ENCODE data around the gene FANCC. TPM values are rescaled to one million over a fixed set of nuclear protein-coding genes. Genes with fewer than 3 reads are reported as not detected.

FANCC gene
- total RNA-seq, 1 experiment from 2014 or later = 19.4 TPM

DNA sequence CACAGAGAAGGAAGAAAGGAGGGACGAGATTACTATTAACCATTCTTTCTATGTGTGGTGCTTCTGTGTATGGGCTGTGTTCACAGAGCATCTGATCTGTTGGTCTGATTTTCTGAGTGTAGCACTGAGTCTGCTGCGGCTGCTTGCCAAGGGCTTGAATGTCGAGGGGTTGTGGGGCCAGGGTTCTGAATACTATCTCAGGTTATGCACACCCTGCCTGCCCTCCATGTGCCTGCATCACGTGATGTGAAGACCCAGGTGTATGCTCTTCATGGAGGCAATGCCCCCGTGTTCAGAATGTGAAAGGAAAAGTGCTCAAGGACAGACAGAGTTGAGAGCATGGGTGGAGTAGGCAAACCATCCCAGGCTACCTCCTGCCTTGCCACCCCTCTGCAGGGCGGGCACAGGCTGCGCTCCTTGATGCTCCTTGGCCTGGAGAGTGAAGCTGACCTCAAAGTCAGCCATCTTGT lies 254.9 kb downstream of the FANCC start:
- no peaks in the 10 kb centered on the region for H3K9me2 ChIP-seq (ENCODE audit: insufficient read depth)
- H3K4me1 ChIP-seq (ENCODE audit: control insufficient read depth in 1 of 2, insufficient read depth in 2 of 2, low read length in 2 of 2) = no peaks in the 10 kb centered on the region
- H2AFZ ChIP-seq (ENCODE audit: low read depth, low read length, poor library complexity, severe bottlenecking) = no peak overlapping the region
- no peak overlapping the region for H3K27ac ChIP-seq (ENCODE audit: low read depth, low read length)
- ATAC-seq (no peak), DNase-seq (ENCODE audit: low read depth, low spot score) (no peak)
- H3K79me2 ChIP-seq (ENCODE audit: insufficient read depth, low read length) = no peaks in the 10 kb centered on the region
- BruUV-seq (replicated peaks) = no TSS peak
- H3K27me3 ChIP-seq (ENCODE audit: insufficient read depth, low read length) = no peaks in the 10 kb centered on the region
- no peaks in the 10 kb centered on the region for H3K9me3 ChIP-seq (ENCODE audit: control insufficient read depth in 1 of 2, insufficient read depth in 1 of 2, low read depth in 1 of 2, low read length in 2 of 2)
- intact Hi-C loops (cut with micrococcal nuclease) = no loop called here
- no peak overlapping the region for H3K9ac ChIP-seq (ENCODE audit: low read length)
- H3K4me3 ChIP-seq (replicated peaks in 1 of 2; ENCODE audit: low read depth in 1 of 2, low read length in 2 of 2) = no peak overlapping the region
- RAD21 ChIA-PET (ENCODE audit: low non-redundant PET in 1 of 2, low total read pairs in 2 of 2, uncharacterized antibody in 2 of 2, unreplicated experiment in 2 of 2) = no interaction called here
- no peak overlapping the region for H3K4me2 ChIP-seq (ENCODE audit: low read length)
- no peaks in the 10 kb centered on the region for H4K20me1 ChIP-seq (ENCODE audit: insufficient read depth)
- TF ChIP-seq SRF (IDR thresholded peaks at IDR 0.05; ENCODE audit: low read depth) (no peak), ELF1 (IDR thresholded peaks at IDR 0.05; ENCODE audit: borderline replicate concordance, low read depth) (no peak), CBX3 (IDR thresholded peaks at IDR 0.05; ENCODE audit: low read depth) (no peak), EZH2 (IDR thresholded peaks at IDR 0.05) (no peak), JUND (IDR thresholded peaks at IDR 0.05) (no peak), FOSL1 (IDR thresholded peaks at IDR 0.05; ENCODE audit: low read depth) (no peak), ZFX (IDR thresholded peaks at IDR 0.05) (no peak), POLR2AphosphoS5 (IDR thresholded peaks at IDR 0.05; ENCODE audit: low read depth, low read length) (no peak), TCF7L2 (IDR thresholded peaks at IDR 0.05; ENCODE audit: borderline replicate concordance, extremely low read depth, insufficient read depth, insufficient read length) (no peak), RAD21 (IDR thresholded peaks at IDR 0.05; ENCODE audit: low read depth) (no peak), EZH2phosphoT487 (IDR thresholded peaks at IDR 0.05; ENCODE audit: borderline replicate concordance) (no peak), SIN3A (IDR thresholded peaks at IDR 0.05; ENCODE audit: low read depth) (no peak), SP1 (IDR thresholded peaks at IDR 0.05; ENCODE audit: low read depth) (no peak), YY1 (IDR thresholded peaks at IDR 0.05; ENCODE audit: extremely low read depth, insufficient replicate concordance, low read depth, low read length) (no peak), EGR1 (IDR thresholded peaks at IDR 0.05; ENCODE audit: low read depth) (no peak), CEBPB (IDR thresholded peaks at IDR 0.05; ENCODE audit: low read depth) (no peak), ZBTB33 (IDR thresholded peaks at IDR 0.05; ENCODE audit: extremely low read depth, insufficient replicate concordance, low read length) (no peak)
- TF ChIP-seq, protein P1, sequence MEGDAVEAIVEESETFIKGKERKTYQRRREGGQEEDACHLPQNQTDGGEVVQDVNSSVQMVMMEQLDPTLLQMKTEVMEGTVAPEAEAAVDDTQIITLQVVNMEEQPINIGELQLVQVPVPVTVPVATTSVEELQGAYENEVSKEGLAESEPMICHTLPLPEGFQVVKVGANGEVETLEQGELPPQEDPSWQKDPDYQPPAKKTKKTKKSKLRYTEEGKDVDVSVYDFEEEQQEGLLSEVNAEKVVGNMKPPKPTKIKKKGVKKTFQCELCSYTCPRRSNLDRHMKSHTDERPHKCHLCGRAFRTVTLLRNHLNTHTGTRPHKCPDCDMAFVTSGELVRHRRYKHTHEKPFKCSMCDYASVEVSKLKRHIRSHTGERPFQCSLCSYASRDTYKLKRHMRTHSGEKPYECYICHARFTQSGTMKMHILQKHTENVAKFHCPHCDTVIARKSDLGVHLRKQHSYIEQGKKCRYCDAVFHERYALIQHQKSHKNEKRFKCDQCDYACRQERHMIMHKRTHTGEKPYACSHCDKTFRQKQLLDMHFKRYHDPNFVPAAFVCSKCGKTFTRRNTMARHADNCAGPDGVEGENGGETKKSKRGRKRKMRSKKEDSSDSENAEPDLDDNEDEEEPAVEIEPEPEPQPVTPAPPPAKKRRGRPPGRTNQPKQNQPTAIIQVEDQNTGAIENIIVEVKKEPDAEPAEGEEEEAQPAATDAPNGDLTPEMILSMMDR (IDR thresholded peaks at IDR 0.05 in 2 of 3, conservative IDR thresholded peaks at IDR 0.05 in 1 of 3; ENCODE audit: borderline replicate concordance in 1 of 3, insufficient read depth in 1 of 3, low read depth in 2 of 3, low read length in 2 of 3) = no peak
- TF ChIP-seq, protein P2, sequence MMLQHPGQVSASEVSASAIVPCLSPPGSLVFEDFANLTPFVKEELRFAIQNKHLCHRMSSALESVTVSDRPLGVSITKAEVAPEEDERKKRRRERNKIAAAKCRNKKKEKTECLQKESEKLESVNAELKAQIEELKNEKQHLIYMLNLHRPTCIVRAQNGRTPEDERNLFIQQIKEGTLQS (IDR thresholded peaks at IDR 0.05) = no peak
- TF ChIP-seq, protein P3, sequence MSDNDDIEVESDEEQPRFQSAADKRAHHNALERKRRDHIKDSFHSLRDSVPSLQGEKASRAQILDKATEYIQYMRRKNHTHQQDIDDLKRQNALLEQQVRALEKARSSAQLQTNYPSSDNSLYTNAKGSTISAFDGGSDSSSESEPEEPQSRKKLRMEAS (IDR thresholded peaks at IDR 0.05) = no peak
- peaks cover 0 to 4% of the 10 kb centered on the region in 2 experiments; a peak in 1 of 4 replicates for H3K36me3 ChIP-seq (ENCODE audit: control insufficient read depth in 1 of 2, insufficient read depth in 2 of 2, low read length in 2 of 2)
- POLR2A ChIA-PET = no interaction called here
- CTCF ChIA-PET = no interaction called here
